ENCODE results near the gene KCNMA1. TPM values are rescaled to one million over a fixed set of nuclear protein-coding genes. Genes with fewer than 3 reads are reported as not detected.

KCNMA1 gene
- total RNA-seq, 1 donor from 2014 or later = 15.8 TPM

DNA sequence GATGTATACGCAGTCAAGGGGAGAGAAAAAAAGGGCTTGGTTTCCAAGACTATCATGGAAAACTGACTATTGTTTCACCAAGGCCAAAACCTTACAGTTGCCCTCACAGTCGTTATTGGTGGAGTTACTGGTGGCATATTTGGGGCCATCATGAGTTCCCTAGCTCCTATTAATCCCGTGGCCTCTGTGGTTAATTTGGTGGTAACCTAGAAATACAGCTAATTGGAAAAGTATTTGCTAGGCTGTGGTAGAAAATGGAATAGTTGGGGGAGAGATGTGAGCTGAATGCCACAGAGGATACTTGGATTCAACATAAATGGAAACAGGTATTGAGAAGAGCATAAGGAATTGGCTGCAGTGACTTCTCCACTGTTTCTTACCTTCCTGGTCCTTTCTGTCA, 450.7 kb downstream of the KCNMA1 start:
- no peak for TF ChIP-seq CTCF (IDR thresholded peaks at IDR 0.05; ENCODE audit: insufficient read depth, low read length, severe bottlenecking)
- Histone ChIP-seq H3K4me3 (ENCODE audit: low read depth, low read length) (no peak overlapping the region), H3K36me3 (ENCODE audit: control insufficient read depth, insufficient read depth, low read length) (no peaks in the 10 kb centered on the region), H3K27me3 (ENCODE audit: control insufficient read depth, insufficient read depth, low read length) (no peaks in the 10 kb centered on the region)
- DNase-seq (ENCODE audit: low read depth) = no peak
- no peak for FAIRE-seq

DNA sequence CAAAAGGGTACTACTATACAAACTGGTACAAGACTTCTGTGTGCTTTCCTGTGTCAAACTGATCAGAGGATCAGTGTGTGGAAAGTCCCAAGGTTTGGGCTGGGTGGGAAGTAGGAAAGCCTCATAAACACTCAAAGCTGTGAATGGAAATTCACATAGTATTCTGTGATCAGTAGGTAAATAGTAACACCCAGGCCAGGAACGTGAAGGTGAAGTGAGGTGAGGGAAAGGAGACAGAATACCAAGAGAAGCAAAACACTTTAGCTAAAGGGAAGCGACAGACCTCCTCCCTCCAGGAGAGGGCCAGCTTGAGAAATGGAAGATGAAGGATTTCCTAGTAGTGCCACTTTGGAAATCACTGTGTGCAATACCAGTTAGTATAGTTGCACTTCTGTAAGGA, 451.9 kb downstream of the KCNMA1 start:
- Histone ChIP-seq H3K36me3 (ENCODE audit: control insufficient read depth, insufficient read depth, low read length) (no peaks in the 10 kb centered on the region), H3K27me3 (ENCODE audit: control insufficient read depth, insufficient read depth, low read length) (no peaks in the 10 kb centered on the region), H3K4me3 (ENCODE audit: low read depth, low read length) (no peak overlapping the region)
- TF ChIP-seq CTCF (IDR thresholded peaks at IDR 0.05; ENCODE audit: insufficient read depth, low read length, severe bottlenecking) = no peak
- DNase-seq (ENCODE audit: low read depth) (no peak), FAIRE-seq (peak; percentile 88)

GRCh38 chr10:77182803-77183202, 454.8 kb downstream of the KCNMA1 start:
- no peak overlapping the region for H3K4me3 ChIP-seq (ENCODE audit: low read depth, low read length)
- FAIRE-seq = no peak

GRCh38 chr10:77180794-77181193, 456.8 kb downstream of the KCNMA1 start:
- Histone ChIP-seq H3K36me3 (ENCODE audit: control insufficient read depth, insufficient read depth, low read length) (no peaks in the 10 kb centered on the region), H3K27me3 (ENCODE audit: control insufficient read depth, insufficient read depth, low read length) (no peaks in the 10 kb centered on the region), H3K4me3 (ENCODE audit: low read depth, low read length) (no peak overlapping the region)
- FAIRE-seq = no peak
- no peak for DNase-seq (ENCODE audit: low read depth)
- no peak for TF ChIP-seq CTCF (IDR thresholded peaks at IDR 0.05; ENCODE audit: insufficient read depth, low read length, severe bottlenecking)

More at GRCh38 chr10:77182803-77183202, 454.8 kb downstream of the KCNMA1 start:
- Histone ChIP-seq H3K27me3 (ENCODE audit: control insufficient read depth, insufficient read depth, low read length) (no peaks in the 10 kb centered on the region), H3K36me3 (ENCODE audit: control insufficient read depth, insufficient read depth, low read length) (no peaks in the 10 kb centered on the region)
- no peak for TF ChIP-seq CTCF (IDR thresholded peaks at IDR 0.05; ENCODE audit: insufficient read depth, low read length, severe bottlenecking)
- no peak for DNase-seq (ENCODE audit: low read depth)

GRCh38 chr10:77180104-77180503, 457.5 kb downstream of the KCNMA1 start:
- TF ChIP-seq CTCF (IDR thresholded peaks at IDR 0.05; ENCODE audit: insufficient read depth, low read length, severe bottlenecking) = no peak
- Histone ChIP-seq H3K4me3 (ENCODE audit: low read depth, low read length) (no peak overlapping the region), H3K27me3 (ENCODE audit: control insufficient read depth, insufficient read depth, low read length) (no peaks in the 10 kb centered on the region), H3K36me3 (ENCODE audit: control insufficient read depth, insufficient read depth, low read length) (no peaks in the 10 kb centered on the region)
- DNase-seq (ENCODE audit: low read depth) (no peak), FAIRE-seq (no peak)

GRCh38 chr10:77179015-77179695, 458.5 kb downstream of the KCNMA1 start:
- DNase-seq (ENCODE audit: low read depth) (peak; percentile 83), FAIRE-seq (peak; percentile 81)
- H3K36me3 ChIP-seq (ENCODE audit: control insufficient read depth, insufficient read depth, low read length) = no peaks in the 10 kb centered on the region
- no peaks in the 10 kb centered on the region for H3K27me3 ChIP-seq (ENCODE audit: control insufficient read depth, insufficient read depth, low read length)
- no peak for TF ChIP-seq CTCF (IDR thresholded peaks at IDR 0.05; ENCODE audit: insufficient read depth, low read length, severe bottlenecking)
- H3K4me3 ChIP-seq (ENCODE audit: low read depth, low read length) = no peak overlapping the region

Data from bronchial epithelial cell (primary cell).